MM.1S (cell line): Measurements from ENCODE around the gene TPM2.
"Not testable (repeated sequence)": the region's sequence is repeated elsewhere in the genome, so short reads cannot be mapped to it uniquely, and the experiment has no call there.

Experiments
- CTCF ChIP-seq: fragments of 300-600 bp; sonication (generic); IDR thresholded peaks from 2 replicates; pipeline ENCODE4 v1.5.1; 2016; ENCODE audit warnings: antibody characterized with exemption, low read length, mixed read lengths
- EZH2 ChIP-seq: fragments of 300-600 bp; sonication (generic); optimal IDR thresholded peaks from 2 replicates; pipeline ENCODE3; 2017; ENCODE audit warnings: low read depth, mild to moderate bottlenecking, antibody characterized with exemption, low read length, mixed read lengths
- EZH2phosphoT487 ChIP-seq: fragments of 300-600 bp; sonication (generic); IDR thresholded peaks from 2 replicates; pipeline ENCODE4 v1.6.1; 2018; ENCODE audit warnings: antibody characterized with exemption, low read length

GRCh38 chr9:35639225-35639624 lies 50.5 kb downstream of the TPM2 start:
- TF ChIP-seq CTCF, EZH2phosphoT487, EZH2: not testable (repeated sequence)
